NCI-H446 treated with DMSO at 0.1 percent for 48 hours (cell line): ENCODE data around the gene SBF2.
"Not testable (repeated sequence)": the region's sequence is repeated elsewhere in the genome, so short reads cannot be mapped to it uniquely, and the experiment has no call there.

Experiments used
- DNase-seq: peaks from one replicate; lab custom pipeline; 2025; lab: John Stamatoyannopoulos, UW

The SBF2 gene

GRCh38 chr11:9953994-9954626 lies 339.9 kb downstream of the SBF2 start:
- DNase-seq: no peak

DNA sequence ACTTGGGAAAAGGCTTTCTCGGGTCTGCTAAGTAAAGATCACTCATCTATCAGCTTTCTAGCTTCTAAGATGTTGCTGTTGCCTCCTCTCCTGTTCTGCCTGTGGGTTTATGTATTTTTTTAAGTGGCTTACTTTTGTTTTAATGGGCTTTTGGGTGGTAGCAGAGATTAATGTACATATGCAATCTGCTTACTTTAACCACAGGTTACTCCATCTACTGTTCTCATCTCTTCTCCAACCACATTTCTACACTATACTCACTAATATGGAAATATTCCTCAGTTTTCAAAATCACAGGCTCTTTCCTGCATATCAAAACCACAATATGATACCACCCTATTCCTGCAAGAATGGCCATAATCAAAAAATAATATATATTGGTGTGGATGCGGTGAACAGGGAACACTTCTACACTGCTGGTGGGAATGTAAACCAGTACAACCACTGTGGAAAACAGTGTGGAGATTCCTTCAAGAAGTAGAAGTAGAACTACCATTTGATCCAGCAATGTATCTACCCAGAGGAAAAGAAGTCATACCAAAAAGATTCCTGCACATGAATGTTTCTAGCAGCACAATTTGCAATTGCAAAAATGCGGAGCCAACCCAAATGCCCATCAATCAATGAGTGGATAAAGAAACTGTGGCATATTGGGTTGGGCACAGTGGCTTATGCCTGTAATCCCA lies 341.4 kb downstream of the SBF2 start:
- DNase-seq: no peak

- DNase-seq: no peak
Measured at GRCh38 chr11:9951807-9952206, 342.2 kb downstream of the SBF2 start.

- DNase-seq: no peak
Measured at GRCh38 chr11:9950462-9950861, 343.6 kb downstream of the SBF2 start.

DNA sequence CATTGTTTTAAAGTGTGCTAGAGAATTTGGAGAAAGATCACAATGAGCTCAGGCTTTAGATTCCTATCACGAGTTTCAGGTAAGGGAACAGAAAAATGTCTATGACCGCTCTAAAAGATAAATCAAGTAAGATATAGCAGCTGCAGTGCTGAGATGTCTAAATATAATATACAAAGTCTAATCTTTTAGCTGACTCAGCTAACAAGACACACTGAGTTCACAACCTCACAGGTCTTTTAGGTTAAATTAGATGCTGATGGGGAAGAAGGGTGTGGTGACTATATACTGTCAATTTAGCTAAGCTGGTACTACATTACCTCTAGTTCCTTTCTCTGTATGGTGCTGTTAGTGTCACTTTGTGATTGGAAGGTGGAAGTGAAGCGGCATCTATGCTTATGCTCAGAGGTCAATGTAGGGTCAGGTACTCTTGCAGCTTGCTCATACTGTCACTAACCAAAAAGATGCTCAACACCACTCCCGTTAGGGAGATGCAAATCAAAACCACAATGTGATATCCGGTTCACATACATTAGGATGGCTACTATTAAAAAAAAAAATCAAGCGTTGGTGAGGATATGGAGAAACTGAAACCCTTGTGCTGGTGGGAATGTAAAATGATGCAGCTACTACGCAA lies 346.7 kb downstream of the SBF2 start:
- no peak for DNase-seq

DNA sequence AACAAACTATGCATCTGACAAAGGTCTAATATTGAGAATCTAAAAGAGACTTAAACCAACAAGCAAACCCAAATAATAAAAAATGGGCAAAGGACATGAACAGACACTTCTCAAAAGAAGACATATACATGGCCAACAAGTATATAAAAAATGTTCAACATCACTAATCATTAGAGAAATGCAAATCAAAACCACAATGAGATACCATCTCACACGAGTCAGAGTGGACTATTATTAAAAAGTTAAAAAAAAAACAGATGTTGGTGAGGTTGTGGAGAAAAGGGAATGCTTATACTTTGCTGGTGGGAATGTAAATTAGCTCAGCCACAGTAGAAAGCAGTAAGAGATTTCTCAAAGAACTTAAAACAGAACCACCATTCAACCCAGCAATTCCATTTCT lies 348.3 kb downstream of the SBF2 start:
- not testable (repeated sequence) for DNase-seq

GRCh38 chr11:9943386-9944110 lies 350.5 kb downstream of the SBF2 start:
- no peak for DNase-seq

- DNase-seq: no peak
Measured at GRCh38 chr11:9941991-9942390, 352.0 kb downstream of the SBF2 start.

DNA sequence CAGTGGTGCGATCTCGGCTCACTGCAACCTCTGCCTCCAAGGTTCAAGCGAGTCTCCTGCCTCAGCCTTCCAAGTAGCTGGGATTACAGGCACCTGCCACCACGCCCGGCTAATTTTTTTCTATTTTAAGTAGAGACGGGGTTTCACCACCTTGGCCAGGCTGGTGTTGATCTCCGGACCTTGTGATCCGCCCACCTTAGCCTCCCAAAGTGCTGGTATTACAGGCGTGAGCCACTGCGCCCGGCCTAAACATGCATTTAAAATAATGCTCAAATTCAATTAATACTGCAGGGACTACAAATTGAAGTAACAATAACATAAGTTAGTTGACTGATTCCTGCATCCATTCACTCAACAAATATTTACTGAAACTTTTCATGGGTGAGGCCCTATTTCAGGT lies 354.9 kb downstream of the SBF2 start:
- DNase-seq: not testable (repeated sequence)

GRCh38 chr11:9936754-9937153 lies 357.3 kb downstream of the SBF2 start:
- no peak for DNase-seq

- not testable (repeated sequence) for DNase-seq
Measured at GRCh38 chr11:9932843-9933242, 361.2 kb downstream of the SBF2 start.

DNA sequence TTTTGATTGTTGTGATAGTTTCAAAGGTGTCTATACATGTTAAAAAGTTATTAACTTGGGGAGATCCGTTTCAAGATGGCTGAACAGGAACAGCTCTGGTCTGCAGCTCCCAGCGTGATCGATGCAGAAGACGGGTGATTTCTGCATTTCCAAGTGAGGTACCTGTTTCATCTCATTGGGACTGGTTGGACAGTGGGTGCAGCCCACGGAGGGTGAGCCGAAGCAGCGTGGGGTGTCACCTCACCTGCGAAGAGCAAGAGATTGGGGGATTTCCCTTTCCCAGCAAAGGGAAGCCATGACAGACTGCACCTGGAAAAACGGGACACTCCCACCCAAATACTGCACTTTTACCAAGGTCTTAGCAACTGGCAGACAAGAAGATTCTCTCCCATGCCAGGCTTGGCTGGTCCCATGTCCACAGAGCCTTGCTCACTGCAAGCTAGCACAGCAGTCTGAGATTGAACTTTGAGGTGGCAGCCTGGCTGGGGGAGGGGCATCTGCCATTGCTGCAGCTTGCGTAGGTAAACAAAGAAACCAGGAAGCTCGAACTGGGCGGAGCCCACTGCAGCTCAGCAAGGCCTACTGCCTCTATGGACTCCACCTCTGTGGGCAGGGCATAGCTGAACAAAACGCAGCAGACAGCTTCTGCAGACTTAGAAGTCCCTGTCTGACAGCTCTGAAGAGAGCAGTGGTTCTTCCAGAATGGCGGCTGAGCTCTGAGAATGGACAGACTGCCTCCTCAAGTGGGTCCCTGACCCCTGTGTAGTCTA lies 363.3 kb downstream of the SBF2 start:
- DNase-seq: not testable (repeated sequence)

DNA sequence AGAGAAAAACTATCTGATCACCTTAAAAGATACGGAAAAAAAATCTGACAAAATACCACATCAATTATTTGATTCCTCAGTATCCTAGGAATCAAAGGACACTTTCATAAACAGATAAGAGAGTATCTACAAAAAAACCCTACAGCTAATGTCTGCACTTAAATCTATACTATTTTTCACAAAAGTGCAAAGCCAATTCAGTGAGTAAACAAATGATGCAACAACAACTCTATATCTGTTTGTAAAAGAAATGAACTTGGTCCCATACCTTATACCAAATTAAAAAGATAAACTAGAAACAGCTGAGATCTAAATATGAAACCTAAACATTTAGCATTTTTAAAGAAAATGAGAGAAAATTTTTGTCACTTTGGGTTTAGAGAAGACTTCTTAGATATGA lies 366.3 kb downstream of the SBF2 start:
- no peak for DNase-seq

DNA sequence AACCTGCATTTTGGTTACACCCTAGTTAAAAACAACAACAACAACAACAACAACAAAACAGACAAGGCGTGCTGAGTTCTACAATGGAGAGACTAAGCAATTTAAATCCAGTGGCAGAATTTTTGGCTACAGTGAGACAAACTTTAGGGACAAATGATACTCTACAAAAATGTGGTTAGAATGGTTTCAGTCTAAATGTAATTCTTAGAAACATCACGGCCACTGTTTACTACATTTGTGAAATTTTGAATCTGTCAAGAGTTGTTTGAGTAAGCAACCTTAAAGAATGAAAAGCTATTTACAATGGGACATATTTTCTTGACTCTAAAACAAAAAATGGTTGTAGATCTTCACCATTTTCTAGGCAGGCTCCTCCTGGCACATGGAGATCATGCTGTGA lies 370.7 kb downstream of the SBF2 start:
- DNase-seq: no peak

DNA sequence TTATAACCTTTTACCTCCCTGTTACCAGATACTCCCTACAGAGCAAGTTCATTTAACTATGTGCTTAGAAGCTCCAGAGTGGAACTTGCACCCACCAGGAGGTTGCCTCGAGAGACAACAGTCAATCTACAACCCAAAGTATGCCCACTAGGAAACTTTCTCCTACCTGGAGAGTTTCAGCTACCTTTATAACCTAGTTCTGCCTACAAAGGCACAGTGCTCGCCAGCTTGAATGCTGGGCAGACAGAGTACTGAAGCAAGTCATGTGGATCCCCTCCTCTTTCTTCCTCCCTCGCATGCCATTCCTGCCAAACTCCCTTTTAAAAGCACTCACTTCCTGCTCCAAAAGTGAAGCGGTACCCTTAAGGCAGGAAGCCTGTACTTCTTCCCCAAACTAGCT lies 371.2 kb downstream of the SBF2 start:
- DNase-seq: no peak

GRCh38 chr11:9916480-9916879 lies 377.5 kb downstream of the SBF2 start:
- DNase-seq: no peak

GRCh38 chr11:9914064-9914463 lies 380.0 kb downstream of the SBF2 start:
- no peak for DNase-seq

- no peak for DNase-seq
Measured at GRCh38 chr11:9905960-9906791, 387.8 kb downstream of the SBF2 start.

DNA sequence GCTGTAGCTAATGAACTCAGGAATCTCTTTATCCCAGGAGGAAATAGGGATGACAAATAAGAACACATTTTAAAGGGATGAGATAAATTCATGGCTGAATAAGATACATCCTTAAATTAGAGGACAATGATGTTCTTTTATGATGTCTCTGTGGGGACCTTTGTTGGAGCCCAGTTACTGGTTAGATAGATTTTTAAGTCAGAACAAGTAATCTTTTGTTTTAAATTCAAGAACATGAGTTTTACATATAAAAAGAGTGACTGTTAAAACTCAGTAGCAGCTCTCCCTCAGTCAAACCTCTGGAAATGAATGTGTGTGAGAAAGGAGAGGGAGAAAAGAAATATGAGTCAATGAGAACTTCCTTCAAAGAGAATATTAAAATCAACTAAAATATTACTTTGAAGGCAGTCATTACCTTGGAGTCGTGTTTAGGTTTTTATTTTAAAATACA lies 388.5 kb downstream of the SBF2 start:
- no peak for DNase-seq

DNA sequence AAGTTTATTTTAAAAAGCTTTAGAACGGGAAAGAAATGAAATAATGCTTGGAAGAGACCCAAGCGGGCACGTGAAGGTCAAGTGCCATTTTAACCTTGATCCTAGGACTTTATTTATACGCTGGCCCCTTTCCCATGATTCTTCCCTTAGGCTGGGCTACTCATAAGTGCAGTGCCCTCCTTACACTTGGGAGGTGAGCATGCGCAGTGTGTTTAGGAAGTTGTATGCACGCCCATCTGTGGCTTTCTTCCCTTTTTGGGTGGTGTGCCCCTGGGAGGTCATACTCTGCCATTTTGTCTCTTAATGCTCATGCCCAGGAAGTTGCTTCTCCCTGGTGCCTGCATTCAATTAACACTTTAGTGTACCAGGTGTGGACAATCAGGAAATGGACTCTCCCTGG lies 390.4 kb downstream of the SBF2 start:
- DNase-seq: no peak

GRCh38 chr11:9901943-9902342 lies 392.1 kb downstream of the SBF2 start:
- no peak for DNase-seq
